Breast epithelium (tissue), 3 donors: ENCODE data around the gene NOP10.

Source experiments
- POLR2A ChIP-seq: fragments of 450-650 bp; IDR thresholded peaks from one replicate; pipeline ENCODE4 v1.6.1; 2016; ENCODE audit warnings: antibody characterized with exemption, mild to moderate bottlenecking, moderate library complexity
- POLR2AphosphoS5 ChIP-seq, 3 donors: sonication (generic); formaldehyde crosslinking; IDR thresholded peaks; one replicate each; pipeline ENCODE4 v1.6.1; 2017; ENCODE audit warnings: antibody characterized with exemption in 3 of 3
- TF ChIP-seq, protein P1 (sequence below), 3 donors: fragments of 450-650 bp; IDR thresholded peaks; one replicate each; pipeline ENCODE4 v1.5.1; 2016 to 2017; ENCODE audit warnings: antibody characterized with exemption in 3 of 3, mild to moderate bottlenecking in 3 of 3, moderate library complexity in 3 of 3

DNA sequence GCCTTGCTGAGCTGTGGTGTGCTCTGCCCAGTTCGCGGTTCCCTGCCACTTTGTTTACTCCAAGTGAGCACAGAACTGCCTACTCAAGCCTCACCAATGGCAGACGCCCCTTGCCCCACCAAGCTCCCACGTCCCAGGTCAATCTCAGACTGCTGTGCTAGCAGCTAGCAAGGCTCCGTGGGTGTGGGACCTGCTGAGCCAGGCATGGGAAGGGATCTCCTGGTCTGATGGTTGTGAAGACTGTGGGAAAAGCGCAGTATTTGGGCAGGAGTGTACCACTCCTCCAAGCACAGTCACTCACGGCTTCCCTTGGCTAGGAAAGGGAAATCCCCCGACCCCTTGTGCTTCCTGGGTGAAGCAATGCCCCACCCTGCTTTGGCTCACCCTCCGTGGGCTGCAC lies 50.3 kb downstream of the NOP10 start:
- TF ChIP-seq, protein P1, sequence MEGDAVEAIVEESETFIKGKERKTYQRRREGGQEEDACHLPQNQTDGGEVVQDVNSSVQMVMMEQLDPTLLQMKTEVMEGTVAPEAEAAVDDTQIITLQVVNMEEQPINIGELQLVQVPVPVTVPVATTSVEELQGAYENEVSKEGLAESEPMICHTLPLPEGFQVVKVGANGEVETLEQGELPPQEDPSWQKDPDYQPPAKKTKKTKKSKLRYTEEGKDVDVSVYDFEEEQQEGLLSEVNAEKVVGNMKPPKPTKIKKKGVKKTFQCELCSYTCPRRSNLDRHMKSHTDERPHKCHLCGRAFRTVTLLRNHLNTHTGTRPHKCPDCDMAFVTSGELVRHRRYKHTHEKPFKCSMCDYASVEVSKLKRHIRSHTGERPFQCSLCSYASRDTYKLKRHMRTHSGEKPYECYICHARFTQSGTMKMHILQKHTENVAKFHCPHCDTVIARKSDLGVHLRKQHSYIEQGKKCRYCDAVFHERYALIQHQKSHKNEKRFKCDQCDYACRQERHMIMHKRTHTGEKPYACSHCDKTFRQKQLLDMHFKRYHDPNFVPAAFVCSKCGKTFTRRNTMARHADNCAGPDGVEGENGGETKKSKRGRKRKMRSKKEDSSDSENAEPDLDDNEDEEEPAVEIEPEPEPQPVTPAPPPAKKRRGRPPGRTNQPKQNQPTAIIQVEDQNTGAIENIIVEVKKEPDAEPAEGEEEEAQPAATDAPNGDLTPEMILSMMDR (IDR thresholded peaks at IDR 0.05): no peak
- TF ChIP-seq POLR2A: no peak
- no peak for TF ChIP-seq POLR2AphosphoS5 (IDR thresholded peaks at IDR 0.05)
